ENCODE data around the gene CA5A. TPM values are rescaled to one million over a fixed set of nuclear protein-coding genes. Genes with fewer than 3 reads are reported as not detected.

Gene CA5A
- total RNA-seq, 1 experiment from 2014 or later, result not detected

GRCh38 chr16:87918338-87918737 lies 18.0 kb downstream of the CA5A start:
- CTCF ChIA-PET, result no interaction called here
- H3K9ac ChIP-seq (ENCODE audit: low read length), result no peak overlapping the region
- TF ChIP-seq YY1 (IDR thresholded peaks at IDR 0.05; ENCODE audit: extremely low read depth, insufficient replicate concordance, low read depth, low read length), result no peak
- no peak for TF ChIP-seq CTCF (IDR thresholded peaks at IDR 0.05 in 2 of 3, conservative IDR thresholded peaks at IDR 0.05 in 1 of 3; ENCODE audit: borderline replicate concordance in 1 of 3, insufficient read depth in 1 of 3, low read depth in 2 of 3, low read length in 2 of 3)
- TF ChIP-seq FOSL1 (IDR thresholded peaks at IDR 0.05; ENCODE audit: low read depth), result no peak
- no peak for TF ChIP-seq EZH2 (IDR thresholded peaks at IDR 0.05)
- no peak for TF ChIP-seq CEBPB (IDR thresholded peaks at IDR 0.05; ENCODE audit: low read depth)
- no peak for TF ChIP-seq TCF7L2 (IDR thresholded peaks at IDR 0.05; ENCODE audit: borderline replicate concordance, extremely low read depth, insufficient read depth, insufficient read length)
- no peaks in the 10 kb centered on the region for H3K9me2 ChIP-seq (ENCODE audit: insufficient read depth)
- intact Hi-C loops (cut with micrococcal nuclease), result no loop called here
- no TSS peak for BruUV-seq (replicated peaks)
- no peak overlapping the region for H3K4me2 ChIP-seq (ENCODE audit: low read length)
- ATAC-seq (no peak), DNase-seq (ENCODE audit: low read depth, low spot score) (no peak)
- POLR2A ChIA-PET, result interaction anchor here (0.7 kb wide), 1 partner anchor 27 kb away, joined by 3 read pairs; no protein-coding TSS in a partner anchor
- no peaks in the 10 kb centered on the region for H3K36me3 ChIP-seq (ENCODE audit: control insufficient read depth in 1 of 2, insufficient read depth in 2 of 2, low read length in 2 of 2)
- peaks cover 0 to 6% of the 10 kb centered on the region in 2 experiments; a peak in 1 of 4 replicates for H3K4me1 ChIP-seq (ENCODE audit: control insufficient read depth in 1 of 2, insufficient read depth in 2 of 2, low read length in 2 of 2)
- no peaks in the 10 kb centered on the region for H3K79me2 ChIP-seq (ENCODE audit: insufficient read depth, low read length)
- H3K27ac ChIP-seq (ENCODE audit: low read depth, low read length), result no peak overlapping the region
- no peak overlapping the region for H2AFZ ChIP-seq (ENCODE audit: low read depth, low read length, poor library complexity, severe bottlenecking)
- RAD21 ChIA-PET (ENCODE audit: low non-redundant PET in 1 of 2, low total read pairs in 2 of 2, uncharacterized antibody in 2 of 2, unreplicated experiment in 2 of 2), result no interaction called here
- H3K4me3 ChIP-seq (replicated peaks in 1 of 2; ENCODE audit: low read depth in 1 of 2, low read length in 2 of 2), result no peak overlapping the region
- no peaks in the 10 kb centered on the region for H3K9me3 ChIP-seq (ENCODE audit: control insufficient read depth in 1 of 2, insufficient read depth in 1 of 2, low read depth in 1 of 2, low read length in 2 of 2)
- H3K27me3 ChIP-seq (ENCODE audit: insufficient read depth, low read length), result no peaks in the 10 kb centered on the region
- H4K20me1 ChIP-seq (ENCODE audit: insufficient read depth), result no peaks in the 10 kb centered on the region

GRCh38 chr16:87917503-87917902 lies 18.8 kb downstream of the CA5A start:
- Histone ChIP-seq H3K79me2 (ENCODE audit: insufficient read depth, low read length) (no peaks in the 10 kb centered on the region), H4K20me1 (ENCODE audit: insufficient read depth) (no peaks in the 10 kb centered on the region), H3K4me1 (ENCODE audit: control insufficient read depth in 1 of 2, insufficient read depth in 2 of 2, low read length in 2 of 2) (peaks cover 0 to 6% of the 10 kb centered on the region in 2 experiments; a peak in 1 of 4 replicates), H3K9me3 (ENCODE audit: control insufficient read depth in 1 of 2, insufficient read depth in 1 of 2, low read depth in 1 of 2, low read length in 2 of 2) (no peaks in the 10 kb centered on the region), H2AFZ (ENCODE audit: low read depth, low read length, poor library complexity, severe bottlenecking) (no peak overlapping the region), H3K9me2 (ENCODE audit: insufficient read depth) (no peaks in the 10 kb centered on the region), H3K36me3 (ENCODE audit: control insufficient read depth in 1 of 2, insufficient read depth in 2 of 2, low read length in 2 of 2) (no peaks in the 10 kb centered on the region), H3K9ac (ENCODE audit: low read length) (no peak overlapping the region), H3K4me2 (ENCODE audit: low read length) (no peak overlapping the region), H3K27ac (ENCODE audit: low read depth, low read length) (no peak overlapping the region), H3K27me3 (ENCODE audit: insufficient read depth, low read length) (no peaks in the 10 kb centered on the region), H3K4me3 (replicated peaks in 1 of 2; ENCODE audit: low read depth in 1 of 2, low read length in 2 of 2) (no peak overlapping the region)
- no TSS peak for BruUV-seq (replicated peaks)
- no peak for TF ChIP-seq CTCF (IDR thresholded peaks at IDR 0.05 in 2 of 3, conservative IDR thresholded peaks at IDR 0.05 in 1 of 3; ENCODE audit: borderline replicate concordance in 1 of 3, insufficient read depth in 1 of 3, low read depth in 2 of 3, low read length in 2 of 3)
- no peak for TF ChIP-seq EZH2phosphoT487 (IDR thresholded peaks at IDR 0.05; ENCODE audit: borderline replicate concordance)
- TF ChIP-seq MAX (IDR thresholded peaks at IDR 0.05), result no peak
- TF ChIP-seq ZFX (IDR thresholded peaks at IDR 0.05), result 0 out of 2 replicates have a peak, but pooled peaks have one; percentile 9
- TF ChIP-seq REST (IDR thresholded peaks at IDR 0.05; ENCODE audit: low read depth), result no peak
- no peak for TF ChIP-seq TCF7L2 (IDR thresholded peaks at IDR 0.05; ENCODE audit: borderline replicate concordance, extremely low read depth, insufficient read depth, insufficient read length)
- POLR2A ChIA-PET, result no interaction called here
- no peak for ATAC-seq
- RAD21 ChIA-PET (ENCODE audit: low non-redundant PET in 1 of 2, low total read pairs in 2 of 2, uncharacterized antibody in 2 of 2, unreplicated experiment in 2 of 2), result no interaction called here
- CTCF ChIA-PET, result no interaction called here
- DNase-seq (ENCODE audit: low read depth, low spot score), result no peak
- intact Hi-C loops (cut with micrococcal nuclease), result no loop called here
